CD4-positive, alpha-beta T cell (primary cell): Measurements from ENCODE around the gene PPP1CC. TPM values are rescaled to one million over a fixed set of nuclear protein-coding genes. Genes with fewer than 3 reads are reported as not detected.

Experiments used
- ATAC-seq: fragments of 200-7000 bp; cut with Tn5 transposase; one replicate; pipeline ENCODE4 v1.10.0; 2022; ENCODE audit warnings: mild to moderate bottlenecking; ENCODE audit not compliant: poor library complexity
- CTCF ChIA-PET: fragments of 350-600 bp; sonication (Branson Sonifier 250); formaldehyde crosslinking; loops from one replicate; lab custom pipeline; 2021; ENCODE audit warnings: antibody characterized with exemption, inconsistent platforms; lab: Charles Lee
- POLR2A ChIA-PET: fragments of 350-600 bp; sonication (Branson Sonifier 250); formaldehyde crosslinking; loops from one replicate; lab custom pipeline; 2021; ENCODE audit warnings: antibody characterized with exemption, inconsistent platforms; lab: Charles Lee
- DNase-seq, 14 experiments: peaks; one replicate each; pipeline ENCODE4 v3.0.0-alpha.2; 2013 to 2020; ENCODE audit warnings: mixed read lengths in 2 of 14
- H3K27ac ChIP-seq, 2 donors: one replicate each; pipeline versions ENCODE4 v1.5.1 to v1.7.0; 2013; ENCODE audit warnings: low read length in 2 of 2, low read depth in 1 of 2, mild to moderate bottlenecking in 1 of 2
- H3K27me3 ChIP-seq, 2 experiments: 1 replicate in 1 of 2; 2 replicates in 1 of 2; pipeline versions ENCODE4 v1.6.1 to v1.7.0; 2013; ENCODE audit warnings: low read length in 2 of 2, control low read depth in 1 of 2, mild to moderate bottlenecking in 1 of 2, moderate library complexity in 1 of 2; ENCODE audit not compliant: insufficient read depth in 2 of 2, control insufficient read depth in 1 of 2
- H3K36me3 ChIP-seq: one replicate; pipeline ENCODE4 v1.6.1; 2013; ENCODE audit warnings: low read length, control low read depth; ENCODE audit not compliant: insufficient read depth
- H3K4me1 ChIP-seq: one replicate; pipeline ENCODE4 v1.6.1; 2013; ENCODE audit warnings: low read length, control low read depth; ENCODE audit not compliant: insufficient read depth
- H3K4me3 ChIP-seq: one replicate; pipeline ENCODE4 v1.5.1; 2013; ENCODE audit warnings: mild to moderate bottlenecking, low read length, moderate library complexity
- H3K9me3 ChIP-seq, 2 experiments: 1 replicate in 1 of 2; 2 replicates in 1 of 2; pipeline versions ENCODE4 v1.6.1 to v1.7.0; 2013; ENCODE audit warnings: low read length in 2 of 2, mild to moderate bottlenecking in 2 of 2, control low read depth in 1 of 2, moderate library complexity in 1 of 2; ENCODE audit not compliant: control insufficient read depth in 1 of 2, insufficient read depth in 1 of 2
- H3K27ac Mint-ChIP-seq: one replicate; pipeline ENCODE4 v1.8.0; 2020; ENCODE audit warnings: mixed read lengths
- H3K27me3 Mint-ChIP-seq: one replicate; pipeline ENCODE4 v1.8.0; 2021; ENCODE audit warnings: mixed read lengths
- H3K36me3 Mint-ChIP-seq: one replicate; pipeline ENCODE4 v1.8.0; 2021; ENCODE audit warnings: low read depth, mixed read lengths
- H3K4me1 Mint-ChIP-seq: one replicate; pipeline ENCODE4 v1.8.0; 2021; ENCODE audit warnings: low read depth, mixed read lengths
- H3K4me3 Mint-ChIP-seq: one replicate; pipeline ENCODE4 v1.8.0; 2020; ENCODE audit warnings: mild to moderate bottlenecking, mixed read lengths
- H3K9me3 Mint-ChIP-seq: one replicate; pipeline ENCODE4 v1.8.0; 2020; ENCODE audit warnings: mixed read lengths
- intact Hi-C, 2 experiments: fragments of 100-400 bp; cut with DNase I in 1 of 2; cut with micrococcal nuclease in 1 of 2; formaldehyde crosslinking; loops; one replicate each; pipeline versions ENCODE4 v1.15.1 to v1.9.0; 2023 to 2025; cut with DNase I, micrococcal nuclease
- total RNA-seq, 174 experiments: library from RNA in 2 of 174; stranded (reverse) in 2 of 174; gene quantifications; one replicate each; pipeline ENCODE4 v1.2.3 and lab custom pipeline; 2021 to 2026
- TF ChIP-seq, protein P1 (sequence below): fragments of 200-600 bp; IDR thresholded peaks from one replicate; pipeline ENCODE4 v1.8.0; 2022; ENCODE audit warnings: antibody characterized with exemption, mild to moderate bottlenecking

PPP1CC gene
- total RNA-seq, 2 experiments from 2014 or later = 146 to 150 TPM

GRCh38 chr12:110670161-110670701, 72.5 kb downstream of the PPP1CC start:
- H3K4me1 ChIP-seq = peaks cover 21% of the 10 kb centered on the region
- peak overlapping the region; percentile 64 for H3K4me3 Mint-ChIP-seq

More at GRCh38 chr12:110670161-110670701, 72.5 kb downstream of the PPP1CC start:
- ChIA-PET POLR2A (no interaction called here), CTCF (no interaction called here)
- ATAC-seq (peak; percentile 80), DNase-seq (peak in 3 of 14 experiments; percentile 32 to 70 (median 64))
- Mint-ChIP-seq H3K36me3 (peaks cover 67% of the 10 kb centered on the region), H3K27me3 (no peaks in the 10 kb centered on the region), H3K27ac (peak overlapping the region; percentile 76), H3K4me1 (peaks cover 25% of the 10 kb centered on the region), H3K9me3 (peaks cover 3% of the 10 kb centered on the region)
- no peak overlapping the region for H3K27ac ChIP-seq
- peaks cover 12 to 24% of the 10 kb centered on the region in 2 experiments for H3K9me3 ChIP-seq
- H3K36me3 ChIP-seq = peaks cover 3% of the 10 kb centered on the region
- TF ChIP-seq, protein P1, sequence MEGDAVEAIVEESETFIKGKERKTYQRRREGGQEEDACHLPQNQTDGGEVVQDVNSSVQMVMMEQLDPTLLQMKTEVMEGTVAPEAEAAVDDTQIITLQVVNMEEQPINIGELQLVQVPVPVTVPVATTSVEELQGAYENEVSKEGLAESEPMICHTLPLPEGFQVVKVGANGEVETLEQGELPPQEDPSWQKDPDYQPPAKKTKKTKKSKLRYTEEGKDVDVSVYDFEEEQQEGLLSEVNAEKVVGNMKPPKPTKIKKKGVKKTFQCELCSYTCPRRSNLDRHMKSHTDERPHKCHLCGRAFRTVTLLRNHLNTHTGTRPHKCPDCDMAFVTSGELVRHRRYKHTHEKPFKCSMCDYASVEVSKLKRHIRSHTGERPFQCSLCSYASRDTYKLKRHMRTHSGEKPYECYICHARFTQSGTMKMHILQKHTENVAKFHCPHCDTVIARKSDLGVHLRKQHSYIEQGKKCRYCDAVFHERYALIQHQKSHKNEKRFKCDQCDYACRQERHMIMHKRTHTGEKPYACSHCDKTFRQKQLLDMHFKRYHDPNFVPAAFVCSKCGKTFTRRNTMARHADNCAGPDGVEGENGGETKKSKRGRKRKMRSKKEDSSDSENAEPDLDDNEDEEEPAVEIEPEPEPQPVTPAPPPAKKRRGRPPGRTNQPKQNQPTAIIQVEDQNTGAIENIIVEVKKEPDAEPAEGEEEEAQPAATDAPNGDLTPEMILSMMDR = no peak
- intact Hi-C loops = no loop called here
- no peak overlapping the region for H3K4me3 ChIP-seq
- H3K27me3 ChIP-seq = no peaks in the 10 kb centered on the region

Other genes starting within 250 kb of the PPP1CC start
- gene VPS29, start 240.8 kb downstream of the PPP1CC start, total RNA-seq = 10 to 100 TPM; 62.5 to 64.9 TPM
- under 1 TPM; 0.31 to 0.63 TPM for gene RAD9B, start 240.6 kb downstream of the PPP1CC start, total RNA-seq
- 10 to 100 TPM; 53.8 to 54.8 TPM for gene PPTC7, start 159.6 kb downstream of the PPP1CC start, total RNA-seq
- 1 to 10 TPM; 5.0 to 5.5 TPM for gene TCTN1, start 128.8 kb downstream of the PPP1CC start, total RNA-seq
- gene HVCN1, start 53.8 kb downstream of the PPP1CC start, total RNA-seq = 1 to 10 TPM; 3.9 to 4.1 TPM
- gene CCDC63, start 104.1 kb upstream of the PPP1CC start, total RNA-seq = not detected
- not detected for gene MYL2, start 177.7 kb upstream of the PPP1CC start, total RNA-seq